ENCODE measurements around the gene GPC5. TPM values are rescaled to one million over a fixed set of nuclear protein-coding genes. Genes with fewer than 3 reads are reported as not detected.

GPC5 gene
- total and polyA plus RNA-seq, 9 donors: 0.10 to 1.5 (median 0.38) TPM

DNA sequence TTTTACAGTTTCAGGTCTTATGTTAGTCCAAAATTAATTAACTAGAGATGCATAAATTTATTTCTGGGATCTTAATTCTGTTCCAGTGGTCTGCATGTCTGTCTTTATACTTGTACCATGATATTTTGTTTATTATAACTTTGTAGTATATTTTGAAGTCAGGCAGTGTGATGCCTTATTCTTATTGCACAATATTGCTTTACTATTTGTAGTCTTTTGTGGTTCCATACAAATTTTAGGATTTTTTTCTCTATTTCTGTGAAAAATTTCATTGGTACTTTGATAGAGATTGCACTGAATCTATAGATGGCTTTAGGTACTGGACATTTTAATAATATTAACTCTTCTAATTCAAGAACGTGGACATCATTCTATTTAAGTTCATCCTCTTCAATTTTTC, 304.0 kb downstream of the GPC5 start:
- no peak for DNase-seq
- 1 to 82% (median 39%) methylated on average over 1 of the region's 1 CpG for whole genome bisulfite sequencing, 3 donors
- Histone ChIP-seq H3K9me3 (no peaks in the 10 kb centered on the region), H3K27ac (no peak overlapping the region), H3K4me1 (ENCODE audit: insufficient read depth) (no peaks in the 10 kb centered on the region), H3K4me3 (no peak overlapping the region), H3K36me3 (no peaks in the 10 kb centered on the region), H3K27me3 (no peaks in the 10 kb centered on the region)
- intact Hi-C loops (cut with DNase I): no loop called here
- TF ChIP-seq POLR2A (IDR thresholded peaks at IDR 0.05) (no peak), EP300 (IDR thresholded peaks at IDR 0.05) (no peak)
- TF ChIP-seq, protein P1, sequence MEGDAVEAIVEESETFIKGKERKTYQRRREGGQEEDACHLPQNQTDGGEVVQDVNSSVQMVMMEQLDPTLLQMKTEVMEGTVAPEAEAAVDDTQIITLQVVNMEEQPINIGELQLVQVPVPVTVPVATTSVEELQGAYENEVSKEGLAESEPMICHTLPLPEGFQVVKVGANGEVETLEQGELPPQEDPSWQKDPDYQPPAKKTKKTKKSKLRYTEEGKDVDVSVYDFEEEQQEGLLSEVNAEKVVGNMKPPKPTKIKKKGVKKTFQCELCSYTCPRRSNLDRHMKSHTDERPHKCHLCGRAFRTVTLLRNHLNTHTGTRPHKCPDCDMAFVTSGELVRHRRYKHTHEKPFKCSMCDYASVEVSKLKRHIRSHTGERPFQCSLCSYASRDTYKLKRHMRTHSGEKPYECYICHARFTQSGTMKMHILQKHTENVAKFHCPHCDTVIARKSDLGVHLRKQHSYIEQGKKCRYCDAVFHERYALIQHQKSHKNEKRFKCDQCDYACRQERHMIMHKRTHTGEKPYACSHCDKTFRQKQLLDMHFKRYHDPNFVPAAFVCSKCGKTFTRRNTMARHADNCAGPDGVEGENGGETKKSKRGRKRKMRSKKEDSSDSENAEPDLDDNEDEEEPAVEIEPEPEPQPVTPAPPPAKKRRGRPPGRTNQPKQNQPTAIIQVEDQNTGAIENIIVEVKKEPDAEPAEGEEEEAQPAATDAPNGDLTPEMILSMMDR (IDR thresholded peaks at IDR 0.05): no peak

DNA sequence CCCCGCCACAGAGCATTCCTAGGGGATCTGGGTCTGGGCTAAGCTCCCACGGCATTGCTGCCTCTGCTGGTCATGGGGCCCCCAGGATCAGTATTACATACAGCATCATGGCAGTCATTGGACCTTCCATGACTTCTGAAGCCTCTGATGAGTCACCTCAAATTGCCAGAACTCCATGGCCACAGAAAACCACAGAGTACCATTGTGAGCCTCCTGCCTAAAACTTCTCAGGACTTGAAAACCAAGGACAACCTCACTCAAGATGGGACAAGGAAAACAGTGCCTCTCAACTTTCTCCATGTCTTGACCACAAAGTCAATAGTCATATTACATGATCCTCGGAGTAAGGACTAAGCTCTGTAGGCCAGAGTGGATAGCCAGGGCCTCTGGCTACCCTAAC, 306.0 kb downstream of the GPC5 start:
- Histone ChIP-seq H3K36me3 (no peaks in the 10 kb centered on the region), H3K9me3 (no peaks in the 10 kb centered on the region), H3K4me1 (ENCODE audit: insufficient read depth) (no peaks in the 10 kb centered on the region), H3K27ac (no peak overlapping the region), H3K4me3 (no peak overlapping the region), H3K27me3 (no peaks in the 10 kb centered on the region)
- 84 to 94% (median 89%) methylated on average over 3 of the region's 3 CpGs for WGBS, 3 donors
- TF ChIP-seq, protein P1 (IDR thresholded peaks at IDR 0.05): no peak
- DNase-seq: no peak
- intact Hi-C loops (cut with DNase I): no loop called here

DNA sequence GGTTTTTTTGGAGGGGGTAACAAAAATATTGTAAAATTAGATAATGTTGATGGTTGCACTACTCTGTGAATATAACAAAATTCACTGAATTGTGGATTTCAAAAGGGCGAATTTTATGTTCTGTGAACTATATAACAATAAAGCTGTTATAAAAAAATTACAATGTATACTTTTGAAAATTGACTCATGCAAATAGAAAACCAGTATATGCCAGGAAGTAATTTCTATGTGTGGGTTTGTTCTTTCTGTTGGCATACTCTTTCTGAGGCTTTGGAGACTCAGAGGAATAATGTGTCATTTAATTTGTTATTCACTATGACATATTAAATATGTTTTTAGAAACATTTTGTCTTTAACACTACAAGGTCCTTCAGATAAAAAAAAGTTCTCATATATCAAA, 310.1 kb downstream of the GPC5 start:
- H3K4me3 ChIP-seq: no peak overlapping the region
- no peaks in the 10 kb centered on the region for H3K4me1 ChIP-seq (ENCODE audit: insufficient read depth)
- H3K9me3 ChIP-seq: no peaks in the 10 kb centered on the region
- H3K27ac ChIP-seq: no peak overlapping the region
- DNase-seq: no peak
- 0 to 88% (median 54%) methylated on average over 1 of the region's 1 CpG for WGBS, 3 donors
- H3K27me3 ChIP-seq: no peaks in the 10 kb centered on the region
- intact Hi-C loops (cut with DNase I): no loop called here
- TF ChIP-seq, protein P1 (IDR thresholded peaks at IDR 0.05): no peak
- TF ChIP-seq EP300 (IDR thresholded peaks at IDR 0.05): no peak
- no peaks in the 10 kb centered on the region for H3K36me3 ChIP-seq

DNA sequence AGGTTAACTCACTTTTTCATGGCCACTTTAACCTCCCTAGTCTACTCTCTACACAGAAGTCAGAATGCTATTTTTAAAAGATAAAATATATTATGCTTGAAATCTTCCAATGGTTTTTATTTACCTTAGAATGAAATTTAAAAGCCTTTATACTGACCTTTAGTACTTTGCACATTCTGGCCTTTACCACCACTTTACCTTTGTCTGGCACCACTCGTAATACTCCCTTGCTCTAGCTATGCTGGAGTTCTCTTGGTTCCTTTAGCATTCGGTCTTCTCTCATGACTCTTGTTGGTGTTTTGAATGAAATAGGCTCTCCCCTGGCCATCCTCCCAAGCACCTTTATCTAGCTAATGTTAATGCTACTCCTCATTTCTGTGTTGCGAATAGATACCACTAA, 310.8 kb downstream of the GPC5 start:
- H3K4me1 ChIP-seq (ENCODE audit: insufficient read depth): no peaks in the 10 kb centered on the region
- H3K27me3 ChIP-seq: no peaks in the 10 kb centered on the region
- no peak overlapping the region for H3K27ac ChIP-seq
- WGBS, 3 donors: 59 to 76% (median 62%) methylated on average over 3 of the region's 3 CpGs
- H3K4me3 ChIP-seq: no peak overlapping the region
- TF ChIP-seq, protein P1 (IDR thresholded peaks at IDR 0.05): no peak
- TF ChIP-seq EP300 (IDR thresholded peaks at IDR 0.05) (no peak), POLR2A (IDR thresholded peaks at IDR 0.05) (no peak)
- no peaks in the 10 kb centered on the region for H3K9me3 ChIP-seq
- intact Hi-C loops (cut with DNase I): no loop called here
- no peaks in the 10 kb centered on the region for H3K36me3 ChIP-seq
- no peak for DNase-seq

DNA sequence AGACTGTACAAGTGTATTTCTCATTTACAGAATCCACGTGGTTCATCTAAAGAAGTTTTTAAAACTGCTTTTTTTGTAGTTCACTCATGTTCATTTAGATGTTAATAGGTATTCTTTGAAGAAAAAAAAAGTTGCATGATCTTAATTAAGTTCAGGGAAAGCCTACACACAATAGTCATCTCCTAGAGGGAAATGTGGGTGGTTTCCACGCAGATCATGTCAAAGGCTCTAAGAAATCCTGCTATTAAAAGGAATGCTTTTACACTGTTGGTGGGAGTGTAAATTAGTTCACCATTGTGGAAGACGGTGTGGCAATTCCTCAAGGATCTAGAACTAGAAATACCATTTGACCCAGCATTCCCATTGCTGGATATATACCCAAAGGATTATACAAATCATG, 312.3 kb downstream of the GPC5 start:
- no peak for DNase-seq
- Histone ChIP-seq H3K9me3 (no peaks in the 10 kb centered on the region), H3K27ac (no peak overlapping the region), H3K4me1 (ENCODE audit: insufficient read depth) (no peaks in the 10 kb centered on the region), H3K4me3 (no peak overlapping the region), H3K36me3 (no peaks in the 10 kb centered on the region), H3K27me3 (no peaks in the 10 kb centered on the region)
- WGBS, 3 donors: 81 to 85% (median 81%) methylated on average over 3 of the region's 3 CpGs
- intact Hi-C loops (cut with DNase I): no loop called here
- TF ChIP-seq POLR2A (IDR thresholded peaks at IDR 0.05) (no peak), EP300 (IDR thresholded peaks at IDR 0.05) (no peak)
- TF ChIP-seq, protein P1 (IDR thresholded peaks at IDR 0.05): no peak

Data from ovary (tissue), 9 donors.